Measurements from ENCODE around the gene PRKG1. TPM values are rescaled to one million over a fixed set of nuclear protein-coding genes. Genes with fewer than 3 reads are reported as not detected.

Gene PRKG1
- polyA plus RNA-seq, 1 donor (not counting 4 experiments of a cell fraction or from before 2014, with no cell fraction given), result 0.24 TPM

DNA sequence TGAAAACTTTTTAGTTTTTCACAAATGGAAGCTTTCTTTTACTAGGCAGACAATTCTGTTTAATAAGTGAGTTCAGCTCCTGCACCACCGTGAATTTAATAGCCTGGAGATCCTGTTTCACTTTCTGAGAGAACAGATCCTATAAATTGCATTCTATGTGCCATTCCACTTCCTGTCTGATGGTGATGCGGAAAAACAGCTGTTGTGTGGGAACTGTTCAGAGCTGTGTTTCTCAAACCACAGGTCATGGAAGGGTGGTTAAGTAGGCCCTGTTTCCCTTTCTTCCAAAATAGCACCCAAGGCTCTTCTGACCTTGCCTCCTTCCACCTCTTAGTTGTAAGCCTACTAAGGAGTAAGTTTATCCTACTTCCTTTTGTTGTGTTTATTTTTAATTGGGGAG, 1142.6 kb downstream of the PRKG1 start:
- Histone ChIP-seq H3K9me3 (ENCODE audit: control insufficient read depth, low read depth, low read length) (no peaks in the 10 kb centered on the region), H3K27ac (ENCODE audit: control insufficient read depth, insufficient read depth, low read length) (no peak overlapping the region), H3K36me3 (ENCODE audit: control insufficient read depth in 2 of 2, extremely low read depth in 1 of 2, insufficient read depth in 2 of 2, low read length in 2 of 2) (no peaks in the 10 kb centered on the region), H4K20me1 (ENCODE audit: control insufficient read depth, extremely low read depth, insufficient read depth, low read length) (no peaks in the 10 kb centered on the region), H3K4me1 (ENCODE audit: control insufficient read depth, extremely low read depth, insufficient read depth, low read length) (no peaks in the 10 kb centered on the region), H3K9me1 (ENCODE audit: control insufficient read depth, extremely low read depth, insufficient read depth, low read length) (no peaks in the 10 kb centered on the region), H3K27me3 (ENCODE audit: control insufficient read depth, extremely low read depth, insufficient read depth, low read length) (no peaks in the 10 kb centered on the region), H3K4me3 (ENCODE audit: control insufficient read depth in 2 of 3, extremely low read depth in 1 of 3, insufficient read depth in 2 of 3, low read depth in 1 of 3, low read length in 3 of 3) (no peak overlapping the region), H3K79me2 (ENCODE audit: control insufficient read depth, insufficient read depth, low read length) (no peaks in the 10 kb centered on the region), H3K9ac (ENCODE audit: control insufficient read depth, extremely low read depth, insufficient read depth, low read length) (no peak overlapping the region), H3K4me2 (ENCODE audit: control insufficient read depth, extremely low read depth, insufficient read depth, low read depth, low read length) (no peak overlapping the region), H2AFZ (ENCODE audit: control insufficient read depth, low read length) (peak overlapping the region; percentile 63)
- FAIRE-seq (peak; percentile 17), DNase-seq (ENCODE audit: low read depth, low spot score) (no peak)
- TF ChIP-seq, protein P1, sequence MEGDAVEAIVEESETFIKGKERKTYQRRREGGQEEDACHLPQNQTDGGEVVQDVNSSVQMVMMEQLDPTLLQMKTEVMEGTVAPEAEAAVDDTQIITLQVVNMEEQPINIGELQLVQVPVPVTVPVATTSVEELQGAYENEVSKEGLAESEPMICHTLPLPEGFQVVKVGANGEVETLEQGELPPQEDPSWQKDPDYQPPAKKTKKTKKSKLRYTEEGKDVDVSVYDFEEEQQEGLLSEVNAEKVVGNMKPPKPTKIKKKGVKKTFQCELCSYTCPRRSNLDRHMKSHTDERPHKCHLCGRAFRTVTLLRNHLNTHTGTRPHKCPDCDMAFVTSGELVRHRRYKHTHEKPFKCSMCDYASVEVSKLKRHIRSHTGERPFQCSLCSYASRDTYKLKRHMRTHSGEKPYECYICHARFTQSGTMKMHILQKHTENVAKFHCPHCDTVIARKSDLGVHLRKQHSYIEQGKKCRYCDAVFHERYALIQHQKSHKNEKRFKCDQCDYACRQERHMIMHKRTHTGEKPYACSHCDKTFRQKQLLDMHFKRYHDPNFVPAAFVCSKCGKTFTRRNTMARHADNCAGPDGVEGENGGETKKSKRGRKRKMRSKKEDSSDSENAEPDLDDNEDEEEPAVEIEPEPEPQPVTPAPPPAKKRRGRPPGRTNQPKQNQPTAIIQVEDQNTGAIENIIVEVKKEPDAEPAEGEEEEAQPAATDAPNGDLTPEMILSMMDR (optimal IDR thresholded peaks at IDR 0.05 in 1 of 3, IDR thresholded peaks at IDR 0.05 in 1 of 3, conservative IDR thresholded peaks at IDR 0.05 in 1 of 3; ENCODE audit: extremely low read depth in 1 of 3, insufficient read depth in 2 of 3, low read length in 3 of 3), result no peak
- TF ChIP-seq EZH2 (IDR thresholded peaks at IDR 0.05; ENCODE audit: low read length), result no peak
- dilution Hi-C loops (cut with MboI; ENCODE audit: extremely low pct_ligation_motif_present, low sequenced_read_pairs), result loop anchor here (25.0 kb wide), 1 partner anchor 230 kb away; no protein-coding TSS in a partner anchor

- TF ChIP-seq, protein P1 (optimal IDR thresholded peaks at IDR 0.05 in 1 of 3, IDR thresholded peaks at IDR 0.05 in 1 of 3, conservative IDR thresholded peaks at IDR 0.05 in 1 of 3; ENCODE audit: extremely low read depth in 1 of 3, insufficient read depth in 2 of 3, low read length in 3 of 3), result no peak
- TF ChIP-seq EZH2 (IDR thresholded peaks at IDR 0.05; ENCODE audit: low read length), result no peak
- FAIRE-seq, result no peak
- dilution Hi-C loops (cut with MboI; ENCODE audit: extremely low pct_ligation_motif_present, low sequenced_read_pairs), result loop anchor here (25.0 kb wide), 1 partner anchor 230 kb away; no protein-coding TSS in a partner anchor
Observed at GRCh38 chr10:52217531-52217930, 1143.2 kb downstream of the PRKG1 start.

More at GRCh38 chr10:52217531-52217930, 1143.2 kb downstream of the PRKG1 start:
- Histone ChIP-seq H3K4me1 (ENCODE audit: control insufficient read depth, extremely low read depth, insufficient read depth, low read length) (no peaks in the 10 kb centered on the region), H3K9ac (ENCODE audit: control insufficient read depth, extremely low read depth, insufficient read depth, low read length) (no peak overlapping the region), H4K20me1 (ENCODE audit: control insufficient read depth, extremely low read depth, insufficient read depth, low read length) (no peaks in the 10 kb centered on the region), H3K9me3 (ENCODE audit: control insufficient read depth, low read depth, low read length) (no peaks in the 10 kb centered on the region), H3K9me1 (ENCODE audit: control insufficient read depth, extremely low read depth, insufficient read depth, low read length) (no peaks in the 10 kb centered on the region), H2AFZ (ENCODE audit: control insufficient read depth, low read length) (no peak overlapping the region), H3K27ac (ENCODE audit: control insufficient read depth, insufficient read depth, low read length) (no peak overlapping the region), H3K4me3 (ENCODE audit: control insufficient read depth in 2 of 3, extremely low read depth in 1 of 3, insufficient read depth in 2 of 3, low read depth in 1 of 3, low read length in 3 of 3) (no peak overlapping the region), H3K79me2 (ENCODE audit: control insufficient read depth, insufficient read depth, low read length) (no peaks in the 10 kb centered on the region), H3K27me3 (ENCODE audit: control insufficient read depth, extremely low read depth, insufficient read depth, low read length) (no peaks in the 10 kb centered on the region), H3K4me2 (ENCODE audit: control insufficient read depth, extremely low read depth, insufficient read depth, low read depth, low read length) (no peak overlapping the region), H3K36me3 (ENCODE audit: control insufficient read depth in 2 of 2, extremely low read depth in 1 of 2, insufficient read depth in 2 of 2, low read length in 2 of 2) (no peaks in the 10 kb centered on the region)
- DNase-seq (ENCODE audit: low read depth, low spot score), result no peak

Data from keratinocyte (primary cell).